ENCODE measurements around the gene ITCH.
"Not testable (repeated sequence)": the region's sequence is repeated elsewhere in the genome, so short reads cannot be mapped to it uniquely, and the experiment has no call there.

ITCH gene

DNA sequence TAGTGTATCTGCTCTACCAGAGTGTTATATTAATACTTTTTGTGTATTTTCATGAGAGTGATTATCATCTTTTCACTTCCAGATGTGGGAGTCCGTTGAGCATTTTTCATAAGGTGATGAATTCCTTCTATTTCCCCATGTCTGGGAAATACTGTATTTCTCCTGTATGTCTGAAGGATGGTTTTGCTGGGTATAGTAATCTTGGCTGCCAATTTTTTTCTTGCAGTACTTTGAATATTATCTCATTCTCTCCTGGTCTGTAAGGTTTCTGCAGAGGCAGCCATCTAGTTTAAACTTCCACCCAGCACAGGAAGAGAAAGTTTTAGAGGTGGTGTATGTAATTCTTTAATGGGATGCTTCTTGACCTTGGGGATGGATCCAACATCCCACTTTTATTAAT is 137.8 kb downstream of the ITCH start:
- H3K36me3 Mint-ChIP-seq (ENCODE audit: low read depth) = peaks cover 59% of the 10 kb centered on the region
- DNase-seq (no peak), ATAC-seq (no peak)
- H3K27ac Mint-ChIP-seq = no peak overlapping the region
- H3K9me3 Mint-ChIP-seq = peaks cover 21% of the 10 kb centered on the region
- H3K27me3 Mint-ChIP-seq = no peaks in the 10 kb centered on the region
- H3K4me3 Mint-ChIP-seq = no peak overlapping the region
- H3K4me1 Mint-ChIP-seq = no peaks in the 10 kb centered on the region

DNA sequence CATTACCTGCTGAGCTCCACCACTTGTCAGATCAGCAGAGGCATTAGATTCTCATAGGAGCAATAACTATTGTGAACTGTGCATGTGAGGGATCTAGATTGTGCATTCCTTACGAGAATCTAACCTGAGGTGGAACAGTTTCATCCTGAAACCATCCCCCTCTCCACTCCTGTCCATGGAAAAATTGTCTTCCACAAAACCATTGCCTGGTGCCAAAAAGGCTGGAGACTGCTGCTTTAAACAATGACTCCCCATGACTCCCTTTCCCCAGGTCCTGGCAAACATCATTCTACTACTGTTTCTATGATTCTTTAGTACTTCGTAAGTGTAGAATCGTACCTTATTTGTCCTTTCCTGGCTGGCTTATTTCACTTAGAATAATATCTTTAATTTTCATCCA is 143.4 kb downstream of the ITCH start:
- DNase-seq (no peak), ATAC-seq (no peak)
- H3K4me1 Mint-ChIP-seq = no peaks in the 10 kb centered on the region
- H3K27me3 Mint-ChIP-seq = no peaks in the 10 kb centered on the region
- H3K9me3 Mint-ChIP-seq = no peaks in the 10 kb centered on the region
- H3K36me3 Mint-ChIP-seq (ENCODE audit: low read depth) = peaks cover 29% of the 10 kb centered on the region
- no peak overlapping the region for H3K4me3 Mint-ChIP-seq
- no peak overlapping the region for H3K27ac Mint-ChIP-seq

DNA sequence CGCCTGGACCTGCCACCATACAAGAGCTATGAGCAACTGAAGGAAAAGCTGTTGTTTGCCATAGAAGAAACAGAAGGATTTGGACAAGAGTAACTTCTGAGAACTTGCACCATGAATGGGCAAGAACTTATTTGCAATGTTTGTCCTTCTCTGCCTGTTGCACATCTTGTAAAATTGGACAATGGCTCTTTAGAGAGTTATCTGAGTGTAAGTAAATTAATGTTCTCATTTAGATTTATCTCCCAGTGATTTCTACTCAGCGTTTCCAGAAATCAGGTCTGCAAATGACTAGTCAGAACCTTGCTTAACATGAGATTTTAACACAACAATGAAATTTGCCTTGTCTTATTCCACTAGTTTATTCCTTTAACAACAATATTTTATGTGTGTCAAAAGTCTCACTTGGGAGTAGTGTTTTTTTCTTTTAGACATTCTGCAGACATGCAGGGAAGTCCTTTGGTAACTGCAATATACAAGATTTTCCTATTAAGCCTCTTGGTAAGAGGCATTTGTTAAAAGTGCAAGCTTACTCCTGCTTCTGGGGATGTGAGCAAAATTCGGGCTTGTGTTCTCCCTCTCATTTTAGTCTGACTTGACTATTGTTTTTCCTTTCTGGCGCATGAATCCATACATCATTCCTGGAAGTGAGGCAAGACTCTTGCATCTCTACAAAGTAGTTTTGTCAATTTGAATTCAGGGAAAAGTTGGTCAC is 144.8 kb downstream of the ITCH start:
- no peaks in the 10 kb centered on the region for H3K4me1 Mint-ChIP-seq
- H3K27me3 Mint-ChIP-seq = no peaks in the 10 kb centered on the region
- H3K4me3 Mint-ChIP-seq = no peak overlapping the region
- no peaks in the 10 kb centered on the region for H3K9me3 Mint-ChIP-seq
- H3K36me3 Mint-ChIP-seq (ENCODE audit: low read depth) = peaks cover 25% of the 10 kb centered on the region
- DNase-seq (no peak), ATAC-seq (no peak)
- no peak overlapping the region for H3K27ac Mint-ChIP-seq

DNA sequence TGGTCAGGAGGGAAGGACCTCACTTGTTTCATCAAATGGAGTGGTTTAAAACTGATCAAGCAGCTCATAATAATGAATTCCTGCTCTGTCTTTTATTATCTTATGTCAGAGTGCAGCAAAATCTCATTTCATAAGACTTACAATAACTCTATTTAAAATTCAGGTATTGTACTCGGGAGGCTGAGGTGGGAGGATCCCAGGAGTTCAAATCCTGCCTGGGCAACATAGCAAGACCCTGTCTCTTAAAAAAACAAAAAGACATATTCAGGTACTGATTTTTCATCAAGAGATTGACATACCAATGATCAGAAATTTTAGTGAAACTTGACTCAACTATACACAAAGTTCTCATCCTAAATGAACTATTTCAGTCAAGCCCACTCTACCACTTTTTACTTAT is 147.5 kb downstream of the ITCH start:
- Mint-ChIP-seq H3K4me1 (peaks cover 19% of the 10 kb centered on the region), H3K36me3 (ENCODE audit: low read depth) (peaks cover 17% of the 10 kb centered on the region), H3K9me3 (no peaks in the 10 kb centered on the region), H3K4me3 (no peak overlapping the region), H3K27me3 (no peaks in the 10 kb centered on the region), H3K27ac (no peak overlapping the region)
- no peak for ATAC-seq
- DNase-seq = no peak

DNA sequence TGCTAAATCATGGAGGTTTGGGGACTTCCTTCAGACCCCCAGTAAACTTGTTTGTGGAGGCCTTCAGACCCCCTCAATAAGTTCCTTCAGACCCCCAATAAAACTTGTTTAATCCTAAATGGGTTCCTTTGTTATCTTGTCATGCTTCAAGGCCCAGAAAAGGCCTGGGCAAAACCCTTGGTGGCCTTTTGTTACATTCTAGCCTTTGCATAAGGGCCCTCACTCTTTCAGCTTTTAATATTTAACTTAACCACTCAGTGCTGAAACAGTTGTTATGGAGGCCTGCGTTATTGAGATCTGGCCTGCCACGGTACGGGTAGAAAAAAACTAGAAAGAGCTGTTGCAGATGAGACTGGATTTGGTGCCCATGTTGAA is 148.8 kb downstream of the ITCH start:
- Mint-ChIP-seq H3K27me3 (no peaks in the 10 kb centered on the region), H3K27ac (no peak overlapping the region), H3K4me1 (peaks cover 25% of the 10 kb centered on the region), H3K9me3 (no peaks in the 10 kb centered on the region), H3K36me3 (ENCODE audit: low read depth) (peaks cover 13% of the 10 kb centered on the region), H3K4me3 (no peak overlapping the region)
- no peak for DNase-seq
- ATAC-seq = no peak

DNA sequence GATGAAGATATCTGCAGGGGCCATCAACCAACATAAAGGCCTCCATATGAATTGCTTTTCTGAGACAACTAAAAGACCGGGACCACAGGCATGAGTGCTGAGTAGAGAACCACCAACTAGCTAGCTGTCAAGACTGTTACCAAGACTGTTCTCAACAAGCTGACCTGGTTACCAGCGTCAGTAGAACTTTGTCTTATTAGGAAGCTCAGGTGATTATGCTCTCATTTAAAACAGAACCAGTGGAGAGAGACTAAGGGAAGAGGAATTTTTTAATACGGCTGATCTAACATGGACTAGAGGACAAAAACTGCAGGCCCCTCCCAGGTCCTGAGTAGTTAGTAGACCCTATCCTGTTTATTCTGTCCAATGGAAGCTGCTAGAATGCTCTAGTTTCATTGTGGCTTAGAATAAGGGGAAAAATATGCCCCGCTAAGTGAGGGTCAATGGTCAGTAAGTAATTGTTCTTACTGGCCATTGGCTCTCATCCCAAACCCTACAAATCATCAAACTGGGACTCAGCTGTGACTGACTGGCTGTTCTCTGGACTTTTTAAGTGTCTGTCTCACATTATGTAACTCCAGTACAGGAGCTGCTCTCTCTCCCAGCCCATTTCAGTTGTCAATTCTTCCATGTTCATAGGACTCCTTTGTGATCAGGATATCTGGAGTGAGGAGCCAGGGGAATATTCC is 149.3 kb downstream of the ITCH start:
- no peak overlapping the region for H3K4me3 Mint-ChIP-seq
- DNase-seq = no peak
- H3K27ac Mint-ChIP-seq = no peak overlapping the region
- H3K36me3 Mint-ChIP-seq (ENCODE audit: low read depth) = peaks cover 13% of the 10 kb centered on the region
- no peaks in the 10 kb centered on the region for H3K27me3 Mint-ChIP-seq
- H3K9me3 Mint-ChIP-seq = no peaks in the 10 kb centered on the region
- no peak for ATAC-seq
- peaks cover 29% of the 10 kb centered on the region for H3K4me1 Mint-ChIP-seq

DNA sequence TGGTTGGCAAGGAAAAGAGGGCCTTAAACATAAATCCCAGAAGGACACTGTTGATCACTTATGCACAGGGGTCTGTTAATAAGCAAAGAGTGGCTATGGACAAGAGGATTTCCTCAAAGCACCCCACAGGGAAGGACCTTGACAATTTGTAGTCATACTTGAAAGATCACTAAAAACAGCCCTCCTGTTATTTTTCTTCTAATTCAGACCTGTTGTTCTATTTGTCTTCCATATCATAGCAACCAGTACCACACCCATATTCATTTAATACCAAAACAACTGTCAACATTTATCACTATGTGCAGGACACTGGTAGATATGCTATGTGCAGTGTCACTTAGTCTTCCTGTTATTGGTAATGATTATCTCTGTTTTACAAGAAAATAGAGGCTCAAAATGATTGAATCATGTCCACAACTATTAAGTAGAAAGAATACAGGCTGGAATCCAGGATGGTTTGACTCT is 149.9 kb downstream of the ITCH start:
- Mint-ChIP-seq H3K27ac (no peak overlapping the region), H3K36me3 (ENCODE audit: low read depth) (peaks cover 10% of the 10 kb centered on the region), H3K4me3 (no peak overlapping the region), H3K9me3 (no peaks in the 10 kb centered on the region), H3K27me3 (no peaks in the 10 kb centered on the region), H3K4me1 (peaks cover 32% of the 10 kb centered on the region)
- DNase-seq = no peak
- ATAC-seq = no peak

DNA sequence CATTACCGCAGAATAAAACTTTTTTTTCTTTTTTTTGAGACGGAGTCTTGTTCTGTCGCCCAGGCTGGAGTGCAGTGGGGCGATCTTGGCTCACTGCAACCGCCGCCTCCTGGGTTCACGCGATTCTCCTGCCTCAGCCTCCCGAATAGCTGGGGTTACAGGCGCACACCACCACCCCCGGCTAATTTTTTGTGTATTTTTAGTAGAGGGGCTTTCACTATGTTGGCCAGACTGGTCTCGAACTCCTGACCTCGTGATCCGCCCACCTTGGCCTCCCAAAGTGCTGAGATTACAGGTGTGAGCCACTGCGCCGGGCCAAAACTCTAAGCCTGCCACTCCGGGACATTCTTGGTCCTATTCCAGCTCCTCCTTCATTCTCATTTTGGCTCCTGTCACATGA is 151.0 kb downstream of the ITCH start:
- not testable (repeated sequence) for DNase-seq, H3K9me3 Mint-ChIP-seq, H3K27me3 Mint-ChIP-seq, ATAC-seq, H3K27ac Mint-ChIP-seq, H3K4me3 Mint-ChIP-seq
- H3K36me3 Mint-ChIP-seq (ENCODE audit: low read depth) = peaks cover 11% of the 10 kb centered on the region
- peaks cover 43% of the 10 kb centered on the region for H3K4me1 Mint-ChIP-seq

DNA sequence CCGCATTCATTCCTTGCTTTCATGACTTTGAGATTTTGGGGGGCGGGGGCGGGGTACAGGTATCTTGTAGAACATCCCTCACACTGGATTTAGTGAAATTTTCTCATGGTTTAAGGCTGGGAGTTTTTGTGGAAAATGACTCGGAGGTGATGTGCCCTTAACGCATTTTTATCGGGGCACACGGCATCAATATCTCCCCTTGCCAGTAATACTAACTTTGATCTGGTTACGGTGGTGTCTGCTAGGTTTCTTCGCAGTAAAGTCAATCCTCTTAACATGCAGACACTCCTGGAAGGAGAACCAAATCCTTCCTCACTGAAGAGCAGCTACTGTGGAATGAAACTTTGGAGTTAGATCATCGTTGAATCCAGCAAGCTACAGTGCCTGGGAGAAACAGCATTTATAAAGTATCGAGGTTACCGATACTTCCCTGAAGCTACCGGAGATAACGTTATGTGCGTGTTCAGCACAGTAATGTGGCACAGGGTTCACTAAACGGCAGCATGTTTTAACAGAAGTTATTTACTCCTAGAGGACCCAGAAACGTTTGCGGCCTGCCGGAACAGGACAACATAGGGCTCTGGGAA is 151.9 kb downstream of the ITCH start:
- peak; percentile 2 for ATAC-seq
- Mint-ChIP-seq H3K27ac (peak overlapping the region; percentile 95), H3K36me3 (ENCODE audit: low read depth) (peaks cover 11% of the 10 kb centered on the region), H3K4me3 (peak overlapping the region; percentile 86), H3K27me3 (no peaks in the 10 kb centered on the region), H3K9me3 (no peaks in the 10 kb centered on the region), H3K4me1 (peaks cover 46% of the 10 kb centered on the region)
- DNase-seq = no peak

DNA sequence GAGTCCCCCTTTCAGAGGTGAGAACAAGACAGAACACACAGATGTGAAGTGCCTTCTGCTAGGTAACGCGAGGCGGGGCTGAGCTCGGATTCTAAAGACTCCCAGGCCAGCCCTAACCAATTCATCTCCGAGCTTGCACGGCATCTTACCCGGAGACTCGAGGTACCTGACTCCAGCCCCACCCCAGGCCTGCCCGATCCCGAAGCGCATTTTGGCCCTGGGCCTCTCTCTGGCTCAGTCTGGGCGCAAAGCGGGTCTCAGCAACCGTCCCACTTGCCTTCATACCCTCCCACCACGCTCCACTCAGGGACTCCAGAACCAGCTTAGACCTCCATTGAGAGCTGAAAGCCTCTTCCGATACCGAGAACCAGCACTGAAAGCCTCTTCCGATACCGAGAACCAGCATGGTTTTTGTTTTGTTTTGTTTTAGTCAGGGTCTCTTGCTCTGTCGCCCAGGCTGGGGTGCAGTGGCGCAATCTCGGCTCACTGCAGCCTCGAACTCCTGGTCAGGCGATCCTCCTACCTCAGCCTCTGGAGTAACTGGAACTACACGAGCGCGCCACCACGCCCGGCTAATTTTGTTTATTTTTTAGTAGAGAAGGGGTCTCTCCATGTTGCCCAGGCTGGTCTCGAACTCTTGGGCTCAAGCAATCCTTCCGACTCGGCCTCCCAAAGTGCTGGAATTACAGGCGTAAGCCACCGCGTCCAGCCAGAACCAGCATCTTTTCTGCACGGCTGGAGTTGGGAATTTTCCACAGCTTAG is 152.6 kb downstream of the ITCH start:
- H3K27ac Mint-ChIP-seq = peak overlapping the region; percentile 95
- H3K27me3 Mint-ChIP-seq = no peaks in the 10 kb centered on the region
- DNase-seq = peak; percentile 67
- H3K4me3 Mint-ChIP-seq = peak overlapping the region; percentile 86
- ATAC-seq = peak; percentile 59
- H3K9me3 Mint-ChIP-seq = no peaks in the 10 kb centered on the region
- H3K36me3 Mint-ChIP-seq (ENCODE audit: low read depth) = peaks cover 13% of the 10 kb centered on the region
- H3K4me1 Mint-ChIP-seq = peaks cover 48% of the 10 kb centered on the region

DNA sequence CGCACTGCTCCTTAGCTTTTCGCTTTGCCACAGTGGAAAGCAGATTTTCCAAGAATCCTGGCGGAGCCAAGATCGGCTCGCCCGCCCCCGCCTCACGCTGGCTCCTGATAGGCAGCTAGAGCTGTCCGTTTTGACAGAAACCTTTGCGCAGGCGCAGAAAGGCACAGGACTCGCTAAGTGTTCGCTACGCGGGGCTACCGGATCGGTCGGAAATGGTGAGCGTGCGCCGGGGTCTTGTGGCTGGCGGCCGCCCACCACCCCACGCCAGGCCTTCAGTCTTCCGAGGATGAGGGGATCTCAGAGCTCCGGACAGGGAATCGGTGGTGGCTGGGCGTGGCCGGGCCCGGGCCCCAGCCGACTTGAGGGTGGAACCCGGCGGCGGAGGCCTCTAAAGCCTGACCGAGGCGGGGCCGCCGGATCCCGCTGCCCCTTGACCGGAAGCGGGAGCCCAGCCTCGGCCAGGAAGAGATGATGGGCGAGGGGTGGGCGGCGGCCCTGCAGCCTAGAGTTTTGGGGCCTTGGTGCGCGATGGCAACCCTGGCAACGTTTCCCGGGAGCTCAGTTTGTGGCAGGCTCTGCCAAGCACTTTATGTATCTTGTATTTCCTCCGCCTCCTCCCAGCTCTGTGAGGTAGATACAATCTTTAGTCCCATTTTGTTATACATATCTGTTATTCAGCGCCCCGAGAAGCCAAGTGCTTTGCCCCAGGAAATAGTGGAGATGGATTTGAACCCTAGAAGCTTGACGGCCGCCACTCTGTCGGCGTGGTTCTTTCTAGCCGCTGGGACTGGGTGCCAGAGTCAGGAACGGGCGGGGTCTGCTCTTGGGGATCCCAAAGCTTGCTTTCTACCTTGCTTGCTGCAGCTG is 153.4 kb downstream of the ITCH start, which contains the start of gene DYNLRB1:
DYNLRB1 (plus strand) TSS at position 176 of the 867 bp plus-strand sequence; CDS start at position 213, 37 bp downstream.
- peaks cover 54% of the 10 kb centered on the region for H3K4me1 Mint-ChIP-seq
- DNase-seq = peak; percentile 98
- H3K4me3 Mint-ChIP-seq = peak within 1 kb of the TSS; percentile 86
- peak; percentile 91 for ATAC-seq
- H3K36me3 Mint-ChIP-seq (ENCODE audit: low read depth) = peaks cover 10% of the 10 kb centered on the region
- H3K27ac Mint-ChIP-seq = peak within 1 kb of the TSS; percentile 95
- no peaks in the 10 kb centered on the region for H3K27me3 Mint-ChIP-seq
- H3K9me3 Mint-ChIP-seq = no peaks in the 10 kb centered on the region

DNA sequence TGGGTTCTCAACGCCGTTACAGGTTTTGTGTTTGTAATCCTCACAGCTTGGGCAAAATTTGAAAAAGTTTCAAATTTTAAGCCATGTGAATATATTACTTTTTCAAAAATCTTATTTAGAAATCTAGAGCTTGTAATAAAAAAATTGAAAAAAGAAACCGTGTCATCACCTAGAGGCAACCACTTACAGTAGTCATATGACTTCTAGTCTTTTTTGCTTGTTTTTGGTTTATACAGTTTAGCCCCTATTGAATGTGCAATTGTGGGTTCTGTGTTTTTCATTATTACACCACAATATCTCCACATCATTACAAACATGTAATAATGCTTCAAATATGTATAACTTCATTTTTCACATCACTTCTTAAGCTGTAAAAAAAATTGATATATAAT is 154.0 kb downstream of the ITCH start:
- Mint-ChIP-seq H3K9me3 (no peaks in the 10 kb centered on the region), H3K27ac (peak overlapping the region; percentile 95), H3K27me3 (no peaks in the 10 kb centered on the region), H3K36me3 (ENCODE audit: low read depth) (peaks cover 13% of the 10 kb centered on the region), H3K4me1 (peaks cover 57% of the 10 kb centered on the region), H3K4me3 (peak overlapping the region; percentile 86)
- no peak for ATAC-seq
- no peak for DNase-seq

DNA sequence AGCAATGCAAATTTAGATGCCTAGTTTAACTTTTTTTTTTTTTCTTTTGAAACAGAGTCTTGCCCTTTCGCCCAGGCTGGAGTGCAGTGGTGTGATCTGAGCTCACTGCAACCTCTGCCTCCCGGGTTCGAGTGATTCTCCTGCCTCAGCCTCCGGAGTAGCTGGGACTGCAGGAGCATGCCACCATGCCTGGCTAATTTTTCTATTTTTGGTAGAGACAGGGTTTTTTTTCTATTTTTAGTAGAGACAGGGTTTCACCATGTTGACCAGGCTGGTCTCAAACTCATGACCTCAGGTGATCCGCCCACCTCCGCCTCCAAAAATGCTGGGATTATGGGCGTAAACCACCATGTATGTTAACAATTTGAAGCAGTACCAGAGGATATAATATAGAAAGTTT is 155.8 kb downstream of the ITCH start:
- H3K27ac Mint-ChIP-seq, H3K27me3 Mint-ChIP-seq, H3K9me3 Mint-ChIP-seq, ATAC-seq, DNase-seq, H3K4me3 Mint-ChIP-seq: not testable (repeated sequence)
- peaks cover 14% of the 10 kb centered on the region for H3K36me3 Mint-ChIP-seq (ENCODE audit: low read depth)
- H3K4me1 Mint-ChIP-seq = peaks cover 65% of the 10 kb centered on the region

DNA sequence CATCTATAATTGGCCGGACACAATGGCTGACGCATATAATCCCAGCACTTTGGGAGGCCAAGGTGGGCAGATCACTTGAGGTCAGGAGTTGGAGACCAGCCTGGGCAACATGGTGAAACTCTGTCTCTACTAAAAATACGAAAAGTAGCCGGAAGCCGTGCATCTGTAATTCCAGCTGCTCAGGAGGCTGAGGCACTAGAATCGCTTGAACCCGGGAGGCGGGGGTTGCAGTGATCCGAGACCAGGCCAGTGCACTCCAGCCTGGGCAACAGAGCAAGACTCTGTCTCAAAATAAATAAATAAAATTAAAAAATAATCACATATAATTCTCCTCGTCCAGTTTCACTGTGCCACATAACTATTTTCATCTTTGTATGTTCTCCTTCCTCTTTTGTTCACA is 156.8 kb downstream of the ITCH start:
- H3K36me3 Mint-ChIP-seq (ENCODE audit: low read depth) = peaks cover 14% of the 10 kb centered on the region

More for the DNA sequence above, 156.8 kb downstream of the ITCH start:
- peaks cover 60% of the 10 kb centered on the region for H3K4me1 Mint-ChIP-seq
- ATAC-seq, H3K27ac Mint-ChIP-seq, H3K9me3 Mint-ChIP-seq, H3K27me3 Mint-ChIP-seq, DNase-seq, H3K4me3 Mint-ChIP-seq: not testable (repeated sequence)
